ENCODE data around the gene TMPRSS12.
A peak's percentile ranks its signal among the peaks of the same experiment; 100 is the strongest.
"Not testable (repeated sequence)": the region's sequence is repeated elsewhere in the genome, so short reads cannot be mapped to it uniquely, and the experiment has no call there.

Gene TMPRSS12

DNA sequence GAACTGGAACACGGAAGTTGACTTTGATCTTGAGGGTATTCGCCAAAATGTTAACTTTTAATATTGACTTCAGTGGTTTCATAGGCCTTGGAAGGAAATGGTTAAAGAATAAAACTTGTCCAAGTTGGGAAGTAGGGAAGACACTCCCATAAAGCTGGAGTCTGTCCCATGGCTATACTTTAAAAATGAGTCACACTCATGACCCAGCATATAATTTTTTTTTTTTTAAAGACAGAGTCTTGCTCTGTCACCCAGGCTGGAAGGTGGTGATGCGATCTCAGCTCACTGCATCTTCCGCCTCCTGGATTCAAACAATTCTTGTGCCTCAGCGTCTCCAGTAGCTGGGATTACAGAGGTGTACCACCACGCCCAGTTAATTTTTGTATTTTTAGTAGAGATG lies 19.6 kb downstream of the TMPRSS12 start:
- TF ChIP-seq, protein P1, sequence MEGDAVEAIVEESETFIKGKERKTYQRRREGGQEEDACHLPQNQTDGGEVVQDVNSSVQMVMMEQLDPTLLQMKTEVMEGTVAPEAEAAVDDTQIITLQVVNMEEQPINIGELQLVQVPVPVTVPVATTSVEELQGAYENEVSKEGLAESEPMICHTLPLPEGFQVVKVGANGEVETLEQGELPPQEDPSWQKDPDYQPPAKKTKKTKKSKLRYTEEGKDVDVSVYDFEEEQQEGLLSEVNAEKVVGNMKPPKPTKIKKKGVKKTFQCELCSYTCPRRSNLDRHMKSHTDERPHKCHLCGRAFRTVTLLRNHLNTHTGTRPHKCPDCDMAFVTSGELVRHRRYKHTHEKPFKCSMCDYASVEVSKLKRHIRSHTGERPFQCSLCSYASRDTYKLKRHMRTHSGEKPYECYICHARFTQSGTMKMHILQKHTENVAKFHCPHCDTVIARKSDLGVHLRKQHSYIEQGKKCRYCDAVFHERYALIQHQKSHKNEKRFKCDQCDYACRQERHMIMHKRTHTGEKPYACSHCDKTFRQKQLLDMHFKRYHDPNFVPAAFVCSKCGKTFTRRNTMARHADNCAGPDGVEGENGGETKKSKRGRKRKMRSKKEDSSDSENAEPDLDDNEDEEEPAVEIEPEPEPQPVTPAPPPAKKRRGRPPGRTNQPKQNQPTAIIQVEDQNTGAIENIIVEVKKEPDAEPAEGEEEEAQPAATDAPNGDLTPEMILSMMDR (IDR thresholded peaks at IDR 0.05; ENCODE audit: low read depth, low read length), result no peak
- in situ Hi-C loops (cut with HindIII; ENCODE audit: low sequenced_read_pairs), result no loop called here
- peak; percentile 46 for DNase-seq (ENCODE audit: low read depth, low spot score)
- no peak overlapping the region for H3K4me3 ChIP-seq (ENCODE audit: low read depth, low read length)

DNA sequence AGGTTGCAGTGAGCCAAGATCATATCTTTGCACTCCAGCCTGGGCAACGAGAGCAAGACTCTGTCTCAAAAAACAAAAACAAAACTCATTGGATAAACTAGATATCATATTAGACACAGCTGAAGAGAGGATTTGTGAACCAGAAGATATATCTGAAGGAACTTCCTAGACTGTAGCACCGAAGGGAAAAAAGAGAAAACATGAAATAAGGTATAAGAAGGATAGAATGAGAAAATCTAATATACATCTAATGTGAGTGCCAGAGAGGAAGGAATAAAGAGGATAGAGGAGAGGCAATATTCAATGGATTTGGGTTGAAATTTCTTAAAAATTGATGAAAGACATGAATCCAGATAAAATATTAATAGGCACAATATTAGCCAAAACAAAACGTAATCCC lies 22.5 kb downstream of the TMPRSS12 start:
- in situ Hi-C loops (cut with HindIII; ENCODE audit: low sequenced_read_pairs), result no loop called here
- TF ChIP-seq, protein P1 (IDR thresholded peaks at IDR 0.05; ENCODE audit: low read depth, low read length), result no peak
- H3K4me3 ChIP-seq (ENCODE audit: low read depth, low read length), result no peak overlapping the region
- no peak for DNase-seq (ENCODE audit: low read depth, low spot score)

DNA sequence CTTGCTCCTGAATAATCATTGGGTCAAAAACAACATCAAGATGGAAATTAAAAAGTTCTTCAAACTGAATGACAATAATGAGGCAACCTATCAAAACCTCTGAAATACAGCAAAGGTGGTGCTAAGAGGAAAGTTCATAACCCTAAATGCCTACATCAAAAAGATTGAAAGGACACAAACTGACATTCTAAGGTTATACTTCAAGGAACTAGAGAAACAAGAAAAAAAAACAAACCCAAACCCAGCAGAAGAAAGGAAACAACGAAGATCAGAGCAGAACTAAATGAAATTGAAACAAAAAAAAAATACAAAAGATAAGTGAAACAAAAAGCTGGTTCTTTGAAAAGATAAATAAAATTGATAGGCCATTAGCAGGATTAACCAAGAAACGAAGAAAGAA lies 26.2 kb downstream of the TMPRSS12 start:
- in situ Hi-C loops (cut with HindIII; ENCODE audit: low sequenced_read_pairs); DNase-seq (ENCODE audit: low read depth, low spot score); H3K4me3 ChIP-seq (ENCODE audit: low read depth, low read length): not testable (repeated sequence)

DNA sequence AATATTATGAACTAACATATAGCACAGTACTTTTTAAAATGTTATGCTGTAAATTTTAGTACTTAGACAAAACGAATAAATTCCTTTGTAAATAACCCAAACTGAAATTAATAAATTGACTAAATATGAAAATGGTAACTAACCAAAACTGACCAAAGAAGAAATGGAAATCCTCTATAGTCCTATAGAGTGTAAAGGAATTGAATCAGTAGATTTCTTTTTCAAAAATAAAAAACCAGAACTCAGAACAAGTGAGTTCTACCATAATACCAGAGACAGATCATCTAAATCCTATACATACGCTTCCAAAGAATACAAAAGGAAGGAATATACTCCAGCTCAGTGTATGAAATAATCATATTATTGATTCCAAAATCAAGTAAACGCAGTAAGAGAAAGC lies 39.8 kb downstream of the TMPRSS12 start:
- TF ChIP-seq, protein P1 (IDR thresholded peaks at IDR 0.05; ENCODE audit: low read depth, low read length), result no peak
- DNase-seq (ENCODE audit: low read depth, low spot score), result no peak
- no peak overlapping the region for H3K4me3 ChIP-seq (ENCODE audit: low read depth, low read length)
- in situ Hi-C loops (cut with HindIII; ENCODE audit: low sequenced_read_pairs), result no loop called here

DNA sequence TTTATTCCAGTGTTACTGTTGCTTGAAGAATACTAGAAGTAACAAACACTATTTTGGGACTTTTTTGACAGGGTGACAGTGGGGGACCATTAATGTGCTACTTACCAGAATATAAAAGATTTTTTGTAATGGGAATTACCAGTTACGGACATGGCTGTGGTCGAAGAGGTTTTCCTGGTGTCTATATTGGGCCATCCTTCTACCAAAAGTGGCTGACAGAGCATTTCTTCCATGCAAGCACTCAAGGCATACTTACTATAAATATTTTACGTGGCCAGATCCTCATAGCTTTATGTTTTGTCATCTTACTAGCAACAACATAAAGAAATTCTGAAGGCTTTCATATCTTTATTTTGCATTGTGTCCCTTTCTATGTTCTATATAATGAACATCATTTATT lies 44.5 kb downstream of the TMPRSS12 start:
- DNase-seq (ENCODE audit: low read depth, low spot score), result no peak
- in situ Hi-C loops (cut with HindIII; ENCODE audit: low sequenced_read_pairs), result no loop called here

DNA sequence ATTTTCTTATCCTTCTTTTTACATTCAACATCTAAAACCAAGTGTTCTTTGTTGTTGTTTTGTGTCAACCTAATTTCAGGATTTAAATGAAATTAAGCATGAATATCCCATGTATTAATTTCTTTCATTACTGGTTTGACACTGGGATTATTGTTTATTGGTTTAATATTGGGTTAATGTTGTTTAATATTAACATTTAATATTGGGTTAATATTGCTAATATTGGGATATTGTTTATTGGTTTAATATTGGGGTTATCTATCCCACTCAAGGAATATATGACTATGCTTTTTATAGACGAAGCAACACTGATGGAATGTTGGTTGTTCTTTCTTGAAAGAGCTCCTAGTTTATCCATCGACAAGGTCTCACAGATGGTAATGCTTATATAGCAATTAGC lies 45.9 kb downstream of the TMPRSS12 start:
- TF ChIP-seq, protein P1 (IDR thresholded peaks at IDR 0.05; ENCODE audit: low read depth, low read length), result no peak
- in situ Hi-C loops (cut with HindIII; ENCODE audit: low sequenced_read_pairs), result no loop called here
- DNase-seq (ENCODE audit: low read depth, low spot score), result no peak
- H3K4me3 ChIP-seq (ENCODE audit: low read depth, low read length), result no peak overlapping the region

More for the DNA sequence above, 44.5 kb downstream of the TMPRSS12 start:
- TF ChIP-seq, protein P1 (IDR thresholded peaks at IDR 0.05; ENCODE audit: low read depth, low read length), result no peak
- H3K4me3 ChIP-seq (ENCODE audit: low read depth, low read length), result no peak overlapping the region

DNA sequence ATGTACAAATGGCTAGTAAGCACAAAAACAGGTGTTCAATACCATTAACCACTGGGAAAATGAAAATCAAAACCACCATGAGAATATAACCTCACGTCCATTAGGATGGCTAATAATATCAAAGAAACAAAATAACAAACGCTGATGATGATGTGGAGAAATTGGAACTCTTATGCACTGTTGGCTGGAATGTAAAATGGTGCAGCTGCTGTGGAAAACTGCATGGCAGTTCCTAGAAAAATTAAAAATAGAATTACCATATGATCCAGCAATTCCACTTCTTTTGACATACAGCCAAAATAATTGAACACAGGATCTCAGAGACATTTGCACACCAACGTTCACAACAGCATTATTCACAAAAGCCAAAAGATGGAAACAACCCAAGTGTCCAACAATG lies 51.5 kb downstream of the TMPRSS12 start:
- no peak overlapping the region for H3K4me3 ChIP-seq (ENCODE audit: low read depth, low read length)
- TF ChIP-seq, protein P1 (IDR thresholded peaks at IDR 0.05; ENCODE audit: low read depth, low read length), result no peak
- in situ Hi-C loops (cut with HindIII; ENCODE audit: low sequenced_read_pairs), result no loop called here
- no peak for DNase-seq (ENCODE audit: low read depth, low spot score)
